Ectodermal cell (in vitro differentiated cells): ENCODE results near the gene CDH24.
A peak's percentile ranks its signal among the peaks of the same experiment; 100 is the strongest.

Experiments
- H3K27ac ChIP-seq: 2 replicates; pipeline ENCODE4 v1.7.0; 2013; ENCODE audit warnings: mild to moderate bottlenecking, low read depth, low read length; ENCODE audit not compliant: insufficient read depth, poor library complexity, severe bottlenecking
- H3K27me3 ChIP-seq: 2 replicates; pipeline ENCODE4 v1.7.0; 2013; ENCODE audit warnings: mild to moderate bottlenecking, low read length; ENCODE audit not compliant: insufficient read depth, control insufficient read depth, poor library complexity, severe bottlenecking
- H3K36me3 ChIP-seq: one replicate; pipeline ENCODE4 v1.7.0; 2013; ENCODE audit warnings: low read length; ENCODE audit not compliant: control insufficient read depth, insufficient read depth
- H3K4me1 ChIP-seq: one replicate; pipeline ENCODE4 v1.7.0; 2013; ENCODE audit warnings: low read length; ENCODE audit not compliant: control insufficient read depth, insufficient read depth
- H3K4me3 ChIP-seq: 2 replicates; pipeline ENCODE4 v1.7.0; 2013; ENCODE audit warnings: low read depth, low read length, control low read depth; ENCODE audit not compliant: insufficient read depth
- H3K9me3 ChIP-seq: 2 replicates; pipeline ENCODE4 v1.7.0; 2013; ENCODE audit warnings: mild to moderate bottlenecking, low read length, moderate library complexity; ENCODE audit not compliant: control insufficient read depth
- WGBS, 2 experiments: methylation state at CpG; one replicate each; pipeline ENCODE4 v1.1.7; 2013; ENCODE audit warnings: missing lambda C conversion rate in 2 of 2; 5-methylcytosine and 5-hydroxymethylcytosine counted together

The CDH24 gene

DNA sequence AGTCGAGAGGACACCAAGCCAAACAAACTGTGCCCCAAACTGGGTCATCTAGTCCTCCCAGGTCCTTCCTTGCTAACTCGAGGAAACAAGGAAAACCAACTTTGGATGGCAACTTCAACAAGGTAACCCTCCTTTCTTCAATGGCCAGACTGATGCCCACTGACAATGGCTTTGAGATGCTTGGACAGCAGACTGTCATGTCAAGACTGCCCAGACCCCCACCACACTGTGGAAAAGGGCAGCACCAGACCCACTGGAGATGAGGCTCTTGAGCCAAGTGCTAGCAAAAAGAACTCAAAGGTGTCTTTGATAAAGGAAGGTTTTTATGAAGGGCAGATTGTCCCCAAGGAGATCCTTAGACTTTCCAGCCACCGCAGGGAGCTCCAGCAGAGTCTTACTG is 9.0 kb upstream of the CDH24 start:
- Histone ChIP-seq H3K9me3 (no peaks in the 10 kb centered on the region), H3K27ac (no peak overlapping the region), H3K4me3 (no peak overlapping the region), H3K27me3 (no peaks in the 10 kb centered on the region), H3K36me3 (peaks cover 61% of the 10 kb centered on the region), H3K4me1 (peaks cover 31% of the 10 kb centered on the region)
- WGBS, 2 experiments: 88 to 97% methylated on average over 3 of the region's 3 CpGs

DNA sequence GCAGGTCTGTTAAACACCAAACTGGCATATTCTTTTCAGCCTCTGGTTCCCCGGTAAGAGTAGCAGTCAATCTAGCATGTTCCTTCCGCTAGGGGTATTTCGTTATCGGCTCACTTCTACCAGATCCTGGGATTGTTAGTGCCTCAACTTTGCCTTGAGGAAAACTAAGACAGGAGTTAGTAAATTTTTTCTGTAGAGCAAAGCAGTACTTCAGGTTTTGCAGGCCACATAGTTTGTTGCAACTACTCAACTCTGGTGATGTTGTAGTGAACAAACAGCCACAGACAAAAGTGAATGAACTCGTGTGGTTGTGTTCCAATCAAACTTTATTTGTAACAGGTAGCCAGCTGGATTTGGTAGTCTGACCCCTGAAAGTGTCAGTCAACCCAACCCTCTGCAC is 6.3 kb upstream of the CDH24 start:
- H3K36me3 ChIP-seq: peaks cover 76% of the 10 kb centered on the region
- no peak overlapping the region for H3K27ac ChIP-seq

DNA sequence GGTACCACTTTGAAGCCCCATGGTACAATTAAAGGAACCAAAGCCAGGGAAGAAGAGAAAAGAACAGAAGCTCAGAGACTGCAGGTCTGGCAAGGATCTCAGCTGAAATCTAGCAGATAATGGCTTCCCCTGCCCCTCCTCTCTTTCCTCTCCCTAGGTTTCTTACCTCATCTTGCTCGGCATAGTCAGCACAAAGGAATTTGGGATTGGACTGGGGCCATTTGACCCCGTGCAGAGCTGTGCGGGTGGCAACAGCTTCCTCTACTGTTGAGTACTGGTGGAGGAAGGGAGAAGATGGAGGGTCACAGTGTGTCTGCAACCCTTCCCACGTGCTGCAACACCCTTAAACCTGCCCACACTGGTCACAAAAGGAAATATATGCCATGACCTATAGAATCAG is 4.7 kb upstream of the CDH24 start:
- H3K27ac ChIP-seq: no peak overlapping the region

More for the DNA sequence above, 6.3 kb upstream of the CDH24 start:
- Histone ChIP-seq H3K27me3 (no peaks in the 10 kb centered on the region), H3K4me1 (peaks cover 19% of the 10 kb centered on the region), H3K4me3 (no peak overlapping the region), H3K9me3 (no peaks in the 10 kb centered on the region)
- WGBS, 2 experiments: 96 to 97% methylated on average over 5 of the region's 5 CpGs

DNA sequence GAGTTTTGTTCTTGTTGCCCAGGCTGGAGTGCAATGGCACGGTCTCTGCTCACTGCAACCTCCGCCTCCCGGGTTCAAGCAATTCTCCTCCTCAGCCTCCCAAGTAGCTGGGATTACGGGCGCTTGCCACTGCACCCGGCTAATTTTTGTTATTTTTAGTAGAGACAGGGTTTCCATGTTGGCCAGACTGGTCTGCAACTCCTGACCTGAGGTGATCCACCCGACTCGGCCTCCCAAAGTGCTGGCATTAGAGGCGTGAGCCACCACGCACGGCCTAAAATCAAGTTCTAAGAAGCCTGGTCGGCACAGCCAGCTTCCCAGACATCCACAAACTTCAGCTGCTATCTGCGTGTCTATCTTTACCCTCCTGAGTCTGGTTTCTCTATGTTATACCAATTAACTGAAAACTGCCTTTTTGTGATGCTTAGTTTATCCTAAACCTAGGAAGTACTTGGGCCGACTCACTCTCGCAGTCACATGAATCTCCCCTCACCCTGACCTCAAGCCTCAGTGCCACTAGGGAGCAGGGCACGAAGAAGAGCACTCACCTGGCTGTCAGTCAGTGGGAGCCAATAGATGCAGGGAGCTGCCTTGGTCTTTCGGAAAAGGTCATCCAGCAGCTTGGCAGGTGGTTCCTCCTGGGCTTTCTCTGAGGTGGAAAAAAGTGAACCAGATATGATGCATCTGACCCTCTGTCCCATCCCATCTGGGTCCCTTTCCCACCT is 3.4 kb upstream of the CDH24 start:
- peaks cover 54% of the 10 kb centered on the region for H3K36me3 ChIP-seq
- peaks cover under 1% of the 10 kb centered on the region for H3K4me1 ChIP-seq
- WGBS, 2 experiments: 94 to 96% methylated on average over 17 of the region's 17 CpGs
- H3K27me3 ChIP-seq: no peaks in the 10 kb centered on the region
- H3K27ac ChIP-seq: no peak overlapping the region
- H3K9me3 ChIP-seq: no peaks in the 10 kb centered on the region
- no peak overlapping the region for H3K4me3 ChIP-seq

More for the DNA sequence above, 4.7 kb upstream of the CDH24 start:
- Histone ChIP-seq H3K36me3 (peaks cover 64% of the 10 kb centered on the region), H3K27me3 (no peaks in the 10 kb centered on the region), H3K4me1 (peaks cover 4% of the 10 kb centered on the region), H3K4me3 (no peak overlapping the region), H3K9me3 (no peaks in the 10 kb centered on the region)
- 84 to 87% methylated on average over 4 of the region's 4 CpGs for WGBS, 2 experiments

DNA sequence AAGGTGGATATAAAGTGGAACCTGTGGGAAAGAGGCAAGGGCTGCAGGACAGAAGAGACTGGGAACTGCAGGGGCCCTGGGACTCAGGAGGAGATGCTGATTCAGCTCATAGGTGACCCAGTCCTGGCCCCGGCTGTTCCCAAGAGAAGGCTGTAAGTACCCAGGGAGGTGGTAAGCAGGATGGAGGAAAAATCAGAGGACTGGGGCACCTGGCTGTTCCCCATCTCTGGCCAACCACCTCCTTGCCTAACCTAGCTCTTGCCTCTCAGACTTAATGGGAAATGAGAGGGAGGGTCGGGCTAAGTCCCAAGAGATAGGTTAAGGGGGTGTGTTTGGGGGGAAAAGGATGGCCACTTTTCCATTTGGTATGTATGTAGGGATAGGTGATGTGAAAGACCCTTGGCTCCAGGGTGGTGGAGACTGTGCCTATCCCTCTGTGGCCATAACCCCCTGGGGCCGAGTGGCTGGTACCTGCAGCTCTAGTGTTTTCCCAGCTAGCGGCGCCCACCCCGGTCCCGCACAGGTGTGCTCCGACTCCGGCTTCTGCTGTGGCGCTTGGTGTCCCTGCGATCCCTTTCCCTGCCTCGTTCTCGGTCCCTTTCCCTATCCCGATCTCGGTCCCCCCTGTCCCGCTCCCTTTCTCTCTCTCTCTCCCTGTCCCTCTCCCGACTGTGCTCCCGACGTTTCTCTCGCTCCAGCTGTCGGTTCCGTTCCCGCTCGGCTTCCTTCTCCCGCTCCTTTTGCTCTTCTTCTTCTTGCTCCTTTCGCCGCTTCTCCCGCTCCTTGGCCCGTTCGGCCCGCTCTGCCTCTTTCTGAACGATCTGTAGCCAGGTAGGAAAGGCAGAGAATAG is 1.6 kb upstream of the CDH24 start:
- Histone ChIP-seq H3K36me3 (peaks cover 36% of the 10 kb centered on the region), H3K4me1 (peaks cover 4% of the 10 kb centered on the region), H3K9me3 (no peaks in the 10 kb centered on the region), H3K4me3 (no peak overlapping the region), H3K27ac (no peak overlapping the region), H3K27me3 (no peaks in the 10 kb centered on the region)
- WGBS, 2 experiments: 93% methylated on average over 32 of the region's 32 CpGs

DNA sequence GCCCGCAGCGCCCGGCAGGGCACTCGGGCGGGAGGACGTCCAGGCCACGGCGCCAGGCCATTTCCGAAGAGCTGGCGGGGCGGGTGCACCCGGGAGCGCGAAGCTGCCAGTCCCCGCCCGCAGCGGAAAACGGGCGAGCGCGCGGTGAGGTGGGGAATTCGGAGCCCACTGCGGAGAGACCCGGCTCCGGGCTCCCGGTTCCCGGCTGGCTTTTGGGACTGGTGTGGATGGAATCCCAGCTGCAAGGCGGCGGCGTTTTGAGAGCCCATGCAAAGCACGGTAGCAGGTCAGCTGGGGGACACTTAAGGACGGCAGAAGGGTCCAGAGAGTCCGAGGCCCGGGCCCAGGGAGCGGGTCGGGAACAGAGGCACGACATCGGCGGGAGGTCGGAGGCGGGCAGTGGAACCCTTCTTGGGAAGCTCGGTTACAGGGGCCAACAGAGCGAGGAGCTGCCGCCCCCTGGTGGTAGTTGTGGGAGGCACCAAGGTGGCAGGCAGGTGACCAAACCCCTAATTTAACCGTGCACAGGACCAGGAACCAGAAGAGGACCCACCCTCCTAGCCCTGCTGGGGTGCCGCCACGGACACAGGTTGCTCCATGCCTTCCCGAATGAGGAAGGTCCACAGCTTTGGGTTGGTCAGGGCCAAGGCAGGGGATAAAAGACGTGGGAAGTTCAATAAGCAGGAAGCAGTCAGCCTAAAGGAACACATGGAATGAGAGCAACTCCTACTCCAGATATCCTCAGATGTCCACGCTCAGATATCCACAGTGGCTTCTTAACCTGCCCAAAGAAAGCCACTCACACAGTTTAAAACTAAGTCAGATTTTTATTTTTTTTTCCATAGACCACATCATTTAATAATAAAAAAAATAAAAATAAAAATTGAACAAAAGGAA is 685 bp upstream of the CDH24 start:
- WGBS, 2 experiments: 2 to 3% methylated on average over 51 of the region's 51 CpGs
- H3K36me3 ChIP-seq: peaks cover 28% of the 10 kb centered on the region
- no peaks in the 10 kb centered on the region for H3K27me3 ChIP-seq
- H3K4me3 ChIP-seq: peak overlapping the region; percentile 68
- H3K27ac ChIP-seq: peak overlapping the region; percentile 93
- H3K9me3 ChIP-seq: no peaks in the 10 kb centered on the region
- peaks cover 4% of the 10 kb centered on the region for H3K4me1 ChIP-seq

DNA sequence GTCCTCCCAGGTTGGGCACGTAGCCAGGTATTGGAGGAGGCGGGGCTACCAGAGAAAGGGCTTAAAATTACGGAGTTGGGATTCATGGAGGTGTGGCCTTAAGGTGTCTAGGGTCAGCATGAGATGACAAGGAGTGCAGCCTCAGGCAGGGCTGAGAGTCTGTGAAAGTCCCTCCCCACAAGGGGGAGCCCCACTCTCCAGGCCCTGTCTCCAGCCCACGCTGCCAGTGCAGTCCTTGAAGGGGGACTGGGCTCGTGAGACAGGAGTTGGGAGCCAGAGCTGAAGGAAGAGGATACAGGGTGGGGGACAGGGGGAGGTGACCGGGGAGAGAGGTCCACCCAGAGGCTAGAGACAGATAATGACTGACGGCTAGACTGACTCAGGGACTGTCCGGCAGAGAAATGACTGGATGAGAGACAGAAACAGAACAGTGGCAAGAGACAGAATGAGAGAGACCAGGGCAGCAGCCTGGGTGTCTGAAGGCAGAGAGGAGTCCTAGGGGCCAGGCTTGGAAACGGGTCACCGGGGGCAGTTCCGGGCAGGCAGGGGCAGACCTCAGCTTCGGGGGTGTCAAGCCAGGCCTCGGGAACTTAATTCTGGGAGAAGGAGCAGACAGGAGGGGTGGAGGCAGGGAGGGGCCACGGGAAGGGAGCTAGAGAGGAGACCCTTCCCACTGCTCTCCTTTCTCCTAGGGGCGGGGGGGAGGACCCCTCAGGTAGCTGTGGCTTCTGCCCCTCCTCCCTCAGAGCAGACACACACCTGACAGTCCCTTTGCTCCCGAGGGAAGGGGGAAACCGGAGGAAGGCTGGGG is 970 bp downstream of the CDH24 start:
- Histone ChIP-seq H3K4me1 (peaks cover 4% of the 10 kb centered on the region), H3K4me3 (peak overlapping the region; percentile 68), H3K27me3 (no peaks in the 10 kb centered on the region), H3K9me3 (no peaks in the 10 kb centered on the region), H3K36me3 (peaks cover 24% of the 10 kb centered on the region), H3K27ac (no peak overlapping the region)
- WGBS, 2 experiments: 6 to 8% methylated on average over 17 of the region's 17 CpGs

DNA sequence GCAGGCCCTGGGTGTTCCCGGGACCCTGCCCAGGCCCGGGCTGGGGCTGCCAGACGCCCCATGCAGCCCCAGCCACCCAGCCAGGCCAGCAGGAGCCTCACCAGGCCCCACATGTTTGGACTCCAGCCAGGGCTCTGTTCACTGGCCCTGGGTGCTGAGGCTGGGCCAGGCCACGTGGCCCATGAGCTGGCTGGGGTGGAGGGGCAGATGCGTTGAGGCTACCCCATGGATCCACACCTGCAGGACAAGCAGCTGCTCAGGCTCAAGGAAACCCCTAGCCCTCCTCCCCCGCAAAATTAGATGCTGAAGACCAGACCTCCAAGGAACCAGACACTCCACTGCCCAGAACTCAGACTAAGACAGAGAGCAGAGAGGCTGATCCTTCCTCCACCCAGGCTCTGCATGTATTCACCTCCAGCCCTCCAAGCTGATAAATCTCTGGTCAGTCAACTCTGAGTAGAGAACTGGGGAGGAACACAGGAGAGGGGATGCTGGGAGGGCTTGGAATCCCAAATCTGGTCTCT is 1.6 kb downstream of the CDH24 start:
- Histone ChIP-seq H3K36me3 (peaks cover 20% of the 10 kb centered on the region), H3K27ac (no peak overlapping the region), H3K4me1 (peaks cover 4% of the 10 kb centered on the region), H3K9me3 (no peaks in the 10 kb centered on the region), H3K4me3 (no peak overlapping the region), H3K27me3 (no peaks in the 10 kb centered on the region)
- 91 to 93% methylated on average over 6 of the region's 6 CpGs for WGBS, 2 experiments

DNA sequence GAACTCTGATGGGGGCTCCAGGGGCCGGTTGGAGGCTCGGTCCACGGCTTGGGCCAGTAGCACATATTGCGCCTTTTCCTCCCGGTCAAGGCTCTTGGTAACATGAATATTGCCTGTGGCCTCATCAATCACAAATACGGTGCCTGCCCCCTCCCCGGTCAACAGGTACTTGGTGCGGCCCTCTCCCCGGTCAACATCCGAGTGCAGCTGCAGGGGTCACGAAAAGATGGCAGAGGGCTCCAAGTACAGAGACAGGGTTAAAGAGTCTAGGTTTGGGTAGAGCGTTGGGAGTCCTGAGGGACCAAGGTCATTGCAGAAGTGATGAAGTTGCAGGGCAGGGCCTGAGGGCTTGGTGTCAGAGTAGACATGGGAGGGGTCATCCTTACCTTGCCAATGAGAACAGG is 2.2 kb downstream of the CDH24 start:
- no peaks in the 10 kb centered on the region for H3K9me3 ChIP-seq
- peaks cover 20% of the 10 kb centered on the region for H3K36me3 ChIP-seq
- H3K27ac ChIP-seq: no peak overlapping the region
- H3K4me3 ChIP-seq: no peak overlapping the region
- H3K27me3 ChIP-seq: no peaks in the 10 kb centered on the region
- 96% methylated on average over 12 of the region's 12 CpGs for WGBS, 2 experiments
- H3K4me1 ChIP-seq: peaks cover 4% of the 10 kb centered on the region
